ENCODE data around the gene C1QTNF5.

C1QTNF5 gene

GRCh38 chr11:119359365-119360214 lies 18.9 kb upstream of the C1QTNF5 start:
- no peak for DNase-seq (ENCODE audit: low read depth in 2 of 2)

GRCh38 chr11:119357074-119357473 lies 16.4 kb upstream of the C1QTNF5 start:
- DNase-seq (ENCODE audit: low read depth in 2 of 2): no peak

- DNase-seq (ENCODE audit: low read depth in 2 of 2): no peak
Observed at GRCh38 chr11:119356349-119357031, 15.8 kb upstream of the C1QTNF5 start.

GRCh38 chr11:119355091-119355843 lies 14.6 kb upstream of the C1QTNF5 start:
- DNase-seq (ENCODE audit: low read depth in 2 of 2): no peak

GRCh38 chr11:119352857-119353260 lies 12.2 kb upstream of the C1QTNF5 start:
- no peak for DNase-seq (ENCODE audit: low read depth in 2 of 2)

GRCh38 chr11:119351232-119351631 lies 10.5 kb upstream of the C1QTNF5 start:
- DNase-seq (ENCODE audit: low read depth in 2 of 2): no peak

- DNase-seq (ENCODE audit: low read depth in 2 of 2): no peak
Observed at GRCh38 chr11:119350302-119350701, 9.6 kb upstream of the C1QTNF5 start.

GRCh38 chr11:119347940-119348605 lies 7.4 kb upstream of the C1QTNF5 start:
- no peak for DNase-seq (ENCODE audit: low read depth in 2 of 2)

- DNase-seq (ENCODE audit: low read depth in 2 of 2): peak in 1 of 2 experiments; percentile 47
Observed at GRCh38 chr11:119347242-119347641, 6.6 kb upstream of the C1QTNF5 start.

GRCh38 chr11:119346605-119347004 lies 5.9 kb upstream of the C1QTNF5 start, which contains the start of gene MFRP:
Gene MFRP (minus strand): TSS chr11:119346705. CDS start chr11:119346513, 192 bp downstream.
- DNase-seq (ENCODE audit: low read depth in 2 of 2): no peak

- no peak for DNase-seq (ENCODE audit: low read depth in 2 of 2)
Observed at GRCh38 chr11:119345685-119346084, 5.0 kb upstream of the C1QTNF5 start.

GRCh38 chr11:119344291-119345010 lies 3.8 kb upstream of the C1QTNF5 start:
- no peak for DNase-seq (ENCODE audit: low read depth in 2 of 2)

GRCh38 chr11:119343726-119344125 lies 3.0 kb upstream of the C1QTNF5 start:
- DNase-seq (ENCODE audit: low read depth in 2 of 2): no peak

GRCh38 chr11:119342362-119343130 lies 1.9 kb upstream of the C1QTNF5 start:
- no peak for DNase-seq (ENCODE audit: low read depth in 2 of 2)

GRCh38 chr11:119342023-119342300 lies 1.3 kb upstream of the C1QTNF5 start:
- no peak for DNase-seq (ENCODE audit: low read depth in 2 of 2)

- DNase-seq (ENCODE audit: low read depth in 2 of 2): no peak
Observed at GRCh38 chr11:119341222-119342022, 739 bp upstream of the C1QTNF5 start.

GRCh38 chr11:119339589-119340334 lies 921 bp downstream of the C1QTNF5 start:
- DNase-seq (ENCODE audit: low read depth in 2 of 2): no peak

GRCh38 chr11:119338965-119339588 lies 1.6 kb downstream of the C1QTNF5 start:
- no peak for DNase-seq (ENCODE audit: low read depth in 2 of 2)
